HS-5 (cell line): ENCODE results near the gene ALPP.
"Not testable (repeated sequence)": the region's sequence is repeated elsewhere in the genome, so short reads cannot be mapped to it uniquely, and the experiment has no call there.

ENCODE experiments used
- DNase-seq: peaks from one replicate; pipeline ENCODE4 v3.0.0-alpha.2; 2012; ENCODE audit warnings: low read depth

ALPP gene

DNA sequence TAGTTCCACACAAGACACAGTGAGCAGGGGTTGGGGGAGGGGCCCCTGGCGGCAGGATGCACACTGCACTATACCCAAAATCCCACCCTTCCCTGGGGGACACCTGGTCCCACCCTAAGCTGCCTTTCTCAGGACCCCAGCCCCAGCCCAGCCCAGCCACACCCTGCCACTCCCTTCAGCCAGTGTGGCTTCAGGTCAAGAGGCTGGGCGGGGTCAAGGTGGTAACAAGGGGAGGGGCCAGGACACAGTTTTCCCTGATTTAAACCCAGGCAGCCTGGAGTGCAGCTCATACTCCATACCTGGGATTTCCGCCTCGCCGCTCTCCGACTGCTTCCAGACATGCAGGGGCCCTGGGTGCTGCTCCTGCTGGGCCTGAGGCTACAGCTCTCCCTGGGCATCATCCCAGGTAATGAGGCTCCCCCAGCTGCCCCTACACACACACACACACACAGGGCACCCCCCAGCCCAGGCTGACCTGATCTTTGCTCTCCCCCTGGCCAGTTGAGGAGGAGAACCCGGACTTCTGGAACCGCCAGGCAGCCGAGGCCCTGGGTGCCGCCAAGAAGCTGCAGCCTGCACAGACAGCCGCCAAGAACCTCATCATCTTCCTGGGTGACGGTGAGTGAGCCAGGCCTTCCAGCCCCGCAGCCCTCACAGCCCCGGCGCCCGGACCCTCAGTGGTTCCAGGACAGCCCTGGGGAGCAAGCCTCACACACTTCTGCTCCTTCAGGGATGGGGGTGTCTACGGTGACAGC, 28.2 kb downstream of the ALPP start, which contains the start of gene ALPG:
TSS of gene ALPG (plus strand) at position 289 of the 755 bp plus-strand sequence. CDS start at position 340, 51 bp downstream.
- DNase-seq, result no peak

DNA sequence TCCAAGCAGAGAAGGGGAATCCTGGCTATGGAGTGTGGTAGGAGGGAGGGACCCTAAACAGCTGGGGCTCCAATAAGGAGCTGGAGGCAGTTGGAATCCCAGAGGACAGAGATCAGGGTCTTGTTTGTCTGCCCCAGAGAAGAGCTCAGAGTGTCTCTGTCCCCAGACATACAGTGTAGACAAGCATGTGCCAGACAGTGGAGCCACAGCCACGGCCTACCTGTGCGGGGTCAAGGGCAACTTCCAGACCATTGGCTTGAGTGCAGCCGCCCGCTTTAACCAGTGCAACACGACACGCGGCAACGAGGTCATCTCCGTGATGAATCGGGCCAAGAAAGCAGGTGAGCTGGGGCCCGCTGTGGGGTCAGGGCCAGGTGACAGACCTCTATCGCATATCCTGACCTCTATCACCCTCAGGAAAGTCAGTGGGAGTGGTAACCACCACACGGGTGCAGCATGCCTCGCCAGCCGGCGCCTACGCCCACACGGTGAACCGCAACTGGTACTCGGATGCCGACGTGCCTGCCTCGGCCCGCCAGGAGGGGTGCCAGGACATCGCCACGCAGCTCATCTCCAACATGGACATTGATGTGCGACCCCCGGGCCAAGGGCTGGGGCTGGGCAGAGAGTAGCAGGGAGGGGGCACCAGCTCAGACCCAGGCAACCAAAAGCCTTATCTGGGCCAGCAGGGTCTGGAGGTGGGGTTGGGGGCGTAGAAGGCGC, 29.0 kb downstream of the ALPP start:
- DNase-seq, result not testable (repeated sequence)

DNA sequence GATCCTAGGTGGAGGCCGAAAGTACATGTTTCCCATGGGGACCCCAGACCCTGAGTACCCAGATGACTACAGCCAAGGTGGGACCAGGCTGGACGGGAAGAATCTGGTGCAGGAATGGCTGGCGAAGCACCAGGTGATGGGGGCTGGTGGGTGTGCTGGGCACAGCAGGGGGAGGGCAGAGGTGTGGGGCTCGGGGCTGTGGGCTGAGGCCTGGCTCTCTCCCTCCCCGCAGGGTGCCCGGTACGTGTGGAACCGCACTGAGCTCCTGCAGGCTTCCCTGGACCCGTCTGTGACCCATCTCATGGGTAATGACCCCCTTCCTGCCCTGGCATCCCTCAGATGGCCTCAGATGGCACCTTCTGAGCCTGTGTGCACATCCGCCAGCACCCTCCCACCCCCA, 29.7 kb downstream of the ALPP start:
- DNase-seq, result not testable (repeated sequence)

DNA sequence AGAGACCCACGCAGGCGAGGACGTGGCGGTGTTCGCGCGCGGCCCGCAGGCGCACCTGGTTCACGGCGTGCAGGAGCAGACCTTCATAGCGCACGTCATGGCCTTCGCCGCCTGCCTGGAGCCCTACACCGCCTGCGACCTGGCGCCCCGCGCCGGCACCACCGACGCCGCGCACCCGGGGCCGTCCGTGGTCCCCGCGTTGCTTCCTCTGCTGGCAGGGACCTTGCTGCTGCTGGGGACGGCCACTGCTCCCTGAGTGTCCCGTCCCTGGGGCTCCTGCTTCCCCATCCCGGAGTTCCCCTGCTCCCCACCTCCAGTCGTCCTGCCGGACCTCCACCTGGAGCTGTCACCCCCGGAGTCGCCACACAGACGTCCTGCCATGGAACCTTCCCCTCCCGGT, 31.1 kb downstream of the ALPP start:
- DNase-seq, result not testable (repeated sequence)

DNA sequence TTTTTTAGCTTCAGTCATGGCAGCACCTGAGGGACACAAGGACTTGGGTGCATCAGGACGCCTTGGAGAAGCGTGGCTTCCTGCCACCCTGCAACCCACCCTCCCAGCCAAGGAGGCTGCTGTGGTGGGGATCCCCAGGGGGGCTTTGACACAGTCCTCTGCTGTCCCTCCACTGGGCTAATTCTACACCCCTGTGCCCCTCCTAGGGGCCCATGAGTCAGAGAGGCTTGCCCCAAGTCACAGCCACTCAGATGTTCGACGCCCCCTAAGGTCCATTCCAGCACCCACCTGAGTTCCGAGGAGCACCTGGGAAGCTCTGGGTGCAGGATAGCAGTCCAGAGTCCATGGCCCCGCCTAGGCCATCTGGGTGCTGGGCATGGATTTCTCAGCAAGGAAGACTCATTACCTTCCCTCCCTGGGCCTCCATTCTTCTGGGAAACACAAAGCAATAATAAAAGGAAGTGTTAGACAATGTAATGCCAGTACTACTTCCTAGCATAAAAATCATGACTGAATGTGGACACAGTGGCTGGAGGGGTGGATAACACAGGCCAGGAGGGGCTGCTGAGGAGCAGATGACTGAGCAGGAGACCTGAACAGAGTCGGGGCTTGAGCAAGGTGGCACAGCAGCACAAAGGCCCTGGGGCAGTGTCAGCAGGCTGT, 31.8 kb downstream of the ALPP start:
- DNase-seq, result no peak

DNA sequence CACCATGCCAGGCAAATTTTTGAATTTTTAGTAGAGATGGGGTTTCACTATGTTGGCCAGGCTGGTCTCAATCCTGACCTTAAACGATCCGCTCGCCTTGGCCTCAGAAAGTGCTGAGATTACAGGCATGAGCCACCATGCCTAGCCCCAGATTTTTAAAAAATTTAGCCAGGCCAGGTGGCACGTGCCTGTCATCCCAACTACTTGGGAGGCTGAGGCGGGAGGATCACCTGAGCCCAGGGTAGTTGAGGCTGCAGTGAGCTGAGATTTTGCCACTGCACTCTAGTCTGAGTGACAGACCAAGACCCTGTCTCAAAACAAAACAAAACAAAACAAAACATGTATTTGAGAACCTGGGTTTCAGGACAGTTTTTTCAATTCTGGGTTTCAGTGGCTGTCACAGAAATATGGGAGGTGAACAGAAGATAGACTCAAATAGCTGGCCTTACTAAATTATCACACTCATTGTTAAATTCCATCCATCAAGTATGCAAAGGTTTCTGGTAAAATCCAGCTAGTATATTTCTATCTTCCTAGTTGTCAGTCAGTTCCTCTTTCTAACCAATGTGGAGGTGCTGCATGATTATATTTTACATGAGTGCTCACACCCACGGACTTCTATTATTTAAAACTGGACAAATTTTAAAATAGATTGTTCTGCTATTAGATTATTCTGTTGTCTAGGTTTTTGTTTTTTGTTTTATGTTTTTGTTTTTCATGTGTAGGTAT, 33.5 kb downstream of the ALPP start:
- DNase-seq, result no peak

DNA sequence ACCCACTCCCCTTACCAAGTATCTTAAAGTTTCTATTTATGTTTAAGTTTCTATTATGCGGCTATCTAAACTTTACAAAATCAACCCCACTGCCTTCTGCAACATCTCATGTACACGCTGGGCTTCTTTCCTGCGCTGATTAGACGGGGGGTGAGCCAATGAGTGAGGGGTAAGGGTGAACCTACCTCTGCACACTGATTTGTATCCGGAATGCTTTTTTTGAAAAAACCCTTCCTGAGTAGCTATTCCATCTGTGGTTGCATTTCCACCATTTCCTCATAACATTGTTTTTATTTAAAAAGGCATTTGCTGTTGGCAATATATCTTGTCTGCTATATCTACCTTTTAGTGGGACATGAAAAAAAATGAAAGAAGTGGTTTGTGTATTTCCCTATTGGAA, 34.4 kb downstream of the ALPP start:
- no peak for DNase-seq

DNA sequence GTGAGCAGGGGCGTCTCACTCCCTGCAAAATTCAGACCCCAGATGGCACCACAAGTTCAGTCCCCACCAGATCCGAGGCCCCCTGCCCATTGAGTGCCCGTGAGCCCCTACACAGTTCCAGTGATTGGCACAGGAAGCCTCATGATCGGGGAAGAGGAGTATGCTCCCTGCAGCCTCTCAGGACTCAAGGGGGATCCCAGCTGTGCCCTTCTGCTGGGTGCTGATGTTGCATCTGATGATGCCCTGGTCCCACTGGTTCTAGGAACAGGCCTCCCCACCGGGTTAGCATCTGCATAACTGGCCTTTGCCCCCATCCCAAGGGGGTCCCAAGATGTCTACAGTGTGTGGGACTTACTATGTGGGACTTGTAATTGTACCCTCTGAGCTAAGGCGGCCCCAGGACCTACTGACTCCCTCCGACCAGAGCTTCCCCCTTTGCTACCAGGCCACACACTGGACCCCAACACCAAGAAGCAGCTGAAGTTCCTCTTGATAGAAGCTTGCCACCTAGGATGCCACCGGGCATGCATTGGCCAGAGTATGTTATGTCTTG, 36.7 kb downstream of the ALPP start:
- DNase-seq, result no peak

DNA sequence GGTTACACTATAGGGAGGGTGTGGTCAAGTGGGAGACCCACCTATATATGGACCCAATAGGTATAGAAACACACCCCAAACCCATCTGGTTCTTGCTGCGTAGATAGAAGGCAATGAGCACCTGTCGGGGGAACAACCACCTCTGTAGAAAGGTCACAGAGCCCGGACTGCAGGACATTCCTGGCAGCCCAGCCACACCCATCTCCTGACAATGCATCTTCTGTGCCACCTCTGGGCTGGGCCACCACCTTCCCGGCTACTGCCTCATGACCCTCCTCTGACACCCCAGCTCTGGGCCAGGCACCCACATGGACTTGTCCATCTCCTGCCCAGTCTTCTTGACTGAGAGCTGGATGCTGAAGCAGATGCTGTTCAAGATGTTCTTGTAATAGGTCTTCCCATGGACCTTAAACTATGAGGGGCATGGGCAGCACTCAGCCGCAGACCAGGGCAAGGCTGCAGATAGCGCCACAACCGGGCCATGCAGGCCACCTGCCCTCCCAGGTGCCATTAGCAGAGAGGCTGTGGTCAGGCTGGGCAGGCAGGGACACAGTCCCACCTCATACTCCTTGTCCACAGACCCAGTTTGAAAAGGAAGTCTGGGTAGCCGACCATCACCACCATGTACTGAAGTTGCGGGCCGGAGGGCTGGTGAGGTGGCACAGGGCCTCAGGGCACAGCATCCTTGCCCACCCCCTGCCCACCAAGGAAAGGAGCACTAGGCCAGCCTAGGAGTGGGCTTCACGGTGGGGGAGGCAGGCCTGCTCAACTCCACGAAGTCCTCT, 37.4 kb downstream of the ALPP start:
- no peak for DNase-seq

DNA sequence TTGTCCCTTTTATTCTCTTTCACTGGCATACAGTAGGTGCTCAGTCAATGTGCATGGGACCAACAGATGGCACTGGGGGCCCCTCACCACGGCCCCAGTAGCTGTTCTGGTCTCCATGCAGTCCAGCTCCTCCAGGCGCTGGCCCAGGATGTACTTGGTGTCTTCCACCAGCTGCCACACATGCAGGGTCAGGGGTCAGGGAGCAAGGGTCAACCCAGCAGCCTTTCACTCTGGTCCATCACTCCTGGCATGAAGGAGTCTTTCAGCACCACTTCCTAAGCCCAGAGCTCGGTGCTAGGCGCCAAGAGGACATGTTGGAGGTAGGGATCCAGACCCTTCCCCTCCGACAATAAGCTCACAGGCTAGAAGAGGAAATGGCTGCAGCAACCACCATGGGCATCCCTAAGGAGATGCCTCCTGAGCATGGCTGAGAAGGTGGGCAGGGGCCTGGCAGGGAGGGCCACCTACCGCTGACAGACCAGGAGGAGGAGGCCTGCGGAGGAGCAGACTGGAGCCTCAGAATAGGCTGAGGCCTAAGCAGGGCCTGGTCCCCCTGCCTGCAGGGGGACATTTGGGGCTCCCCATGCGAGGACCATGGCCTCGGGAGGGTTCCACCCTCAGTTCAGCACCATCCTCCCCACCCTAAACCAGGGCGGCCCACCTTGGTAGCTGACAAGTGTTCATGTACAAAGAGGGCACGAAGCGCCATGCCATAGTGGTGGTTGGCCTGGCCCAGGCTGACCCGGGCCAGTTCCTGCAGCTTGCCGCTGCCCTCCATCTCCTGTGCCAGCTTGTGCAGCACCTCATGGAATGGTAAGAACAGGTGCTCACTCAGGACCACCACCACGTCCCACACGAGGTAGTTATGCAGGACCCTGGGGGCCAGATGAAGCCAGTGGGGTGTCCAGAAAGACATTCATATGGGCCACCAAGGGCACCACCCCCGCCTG, 38.2 kb downstream of the ALPP start:
- no peak for DNase-seq

DNA sequence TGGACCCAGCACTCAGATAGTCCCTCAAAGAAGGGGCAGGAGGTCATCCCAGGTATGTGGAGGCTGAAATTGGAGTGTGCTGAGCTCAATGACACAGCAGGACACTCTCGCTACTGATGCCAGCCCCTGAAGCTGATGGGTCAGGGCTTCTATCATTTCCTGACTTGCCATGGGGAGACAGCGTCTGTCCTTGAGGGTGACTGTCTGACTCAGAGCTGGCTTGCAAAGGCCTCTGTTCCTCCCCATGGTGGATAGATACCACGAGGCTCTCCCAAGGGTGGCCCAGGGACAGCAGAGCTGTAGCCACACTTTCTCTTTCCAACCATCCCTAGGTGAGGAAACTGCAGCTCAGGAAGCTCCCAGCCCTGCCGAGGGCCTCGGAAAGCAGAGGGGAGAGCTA, 38.9 kb downstream of the ALPP start:
- no peak for DNase-seq

DNA sequence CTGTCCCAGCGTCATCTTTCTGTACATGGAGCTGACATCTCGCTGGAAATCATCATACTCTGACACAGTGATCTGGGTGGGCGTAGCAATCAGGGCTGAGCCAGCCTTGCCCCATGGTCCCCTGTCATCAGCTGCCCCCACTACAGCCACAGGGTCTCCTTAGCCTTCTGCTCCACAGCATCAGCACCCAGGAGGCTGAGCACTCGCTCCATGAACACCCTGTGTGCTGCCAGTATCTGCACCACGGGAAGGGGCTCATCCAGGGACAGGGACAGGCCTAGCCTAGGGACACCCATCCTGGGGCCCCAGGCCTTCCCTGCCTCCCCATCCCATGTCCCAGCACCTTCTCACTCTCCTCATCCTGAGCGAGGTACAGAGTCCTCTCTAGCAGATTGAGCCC, 39.5 kb downstream of the ALPP start:
- DNase-seq, result no peak

DNA sequence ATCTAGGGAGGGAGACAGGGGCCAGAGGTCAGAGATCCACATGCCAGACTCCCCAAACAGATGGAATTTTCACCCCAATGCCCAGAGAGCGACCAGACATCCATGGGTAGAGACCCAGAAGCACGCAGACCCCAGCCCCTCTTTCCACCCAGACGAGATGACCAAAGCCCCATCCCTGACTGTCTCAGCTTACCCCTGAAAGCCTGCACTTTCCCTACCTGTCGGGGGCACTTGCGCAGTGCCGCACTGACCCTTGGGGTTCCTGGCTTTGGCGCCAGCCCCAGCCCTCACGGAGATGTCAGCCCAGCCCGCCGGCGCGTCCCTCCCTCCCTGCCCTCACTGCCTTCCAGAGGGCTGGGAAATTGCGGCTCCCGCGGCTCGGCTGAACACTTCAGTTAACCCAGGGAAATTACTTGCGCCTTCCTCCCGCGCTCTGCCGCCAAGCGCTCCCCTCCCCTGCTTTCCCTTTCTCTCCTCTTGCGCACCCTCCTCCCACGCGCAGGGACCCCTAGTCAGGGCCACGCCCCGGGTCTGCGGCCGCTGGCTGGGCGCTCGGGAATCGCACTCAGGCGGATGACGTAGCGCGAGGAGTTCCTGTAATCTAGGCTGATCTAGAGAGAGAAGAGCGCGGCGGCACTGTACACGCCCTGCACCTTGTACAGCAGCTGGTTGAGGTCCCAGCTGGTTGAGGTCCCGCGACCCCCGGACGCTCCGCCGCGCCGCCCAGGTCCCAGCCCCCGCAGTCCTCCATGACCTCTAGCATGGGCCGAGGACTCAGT, 40.1 kb downstream of the ALPP start:
- no peak for DNase-seq

DNA sequence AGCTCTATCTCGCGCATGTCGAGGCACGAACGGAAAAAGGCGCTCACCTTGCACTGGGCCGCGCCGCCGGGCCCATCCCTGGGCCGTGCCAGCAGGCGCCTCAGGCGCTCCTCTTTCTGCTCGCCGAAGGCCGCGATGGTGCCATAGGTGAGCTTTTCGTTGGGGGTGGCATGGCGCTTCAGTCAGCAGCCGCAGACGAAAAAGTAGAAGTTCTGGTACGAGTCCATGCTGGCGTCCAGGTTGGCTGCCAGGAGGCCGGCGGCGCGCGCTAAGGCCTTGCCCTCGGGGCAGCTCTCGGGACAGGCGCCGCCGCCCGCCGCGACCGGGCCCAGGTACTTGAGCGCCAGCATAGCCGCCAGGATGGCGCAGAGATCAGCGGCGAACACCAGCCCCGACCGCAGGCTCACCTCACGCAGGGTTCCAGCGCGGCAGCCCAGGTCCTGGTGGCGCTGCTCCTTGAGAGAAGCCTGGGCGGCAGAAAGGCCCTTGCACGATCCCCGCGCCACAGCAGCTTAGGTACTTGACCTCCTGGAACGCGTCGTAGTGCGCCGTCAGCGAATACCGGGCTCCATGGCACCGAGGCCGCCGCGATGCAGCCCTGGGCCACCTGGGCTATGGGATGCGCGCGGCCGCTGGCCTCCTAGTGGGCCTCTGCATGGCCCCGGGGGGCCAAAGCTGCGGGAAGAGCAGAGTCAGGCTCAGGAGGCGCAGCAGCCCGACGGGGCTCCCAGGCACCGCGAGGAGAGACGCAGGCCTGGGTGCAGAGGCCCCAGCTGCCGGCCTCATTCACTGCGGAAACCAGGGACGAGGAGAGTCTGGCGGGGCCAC, 40.9 kb downstream of the ALPP start:
- DNase-seq, result no peak

DNA sequence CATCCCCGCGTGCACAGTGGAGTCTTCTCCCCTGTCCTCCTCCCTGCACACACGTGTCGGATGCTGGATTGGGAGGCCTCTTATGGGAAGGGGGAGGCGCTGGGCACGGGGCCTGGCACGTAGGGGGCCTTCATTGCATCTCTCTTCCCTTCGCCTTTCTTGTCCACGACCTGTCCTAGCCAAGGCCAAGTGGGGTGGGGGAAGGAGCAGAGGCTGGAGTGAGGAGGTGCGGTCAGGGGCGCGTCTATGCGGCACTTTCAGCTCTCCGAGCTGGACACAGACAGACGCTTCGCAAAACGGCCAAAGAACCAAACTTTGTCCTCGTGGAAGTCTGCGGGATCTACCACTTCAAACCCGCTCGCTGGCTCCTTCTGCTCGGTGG, 41.5 kb downstream of the ALPP start:
- no peak for DNase-seq

DNA sequence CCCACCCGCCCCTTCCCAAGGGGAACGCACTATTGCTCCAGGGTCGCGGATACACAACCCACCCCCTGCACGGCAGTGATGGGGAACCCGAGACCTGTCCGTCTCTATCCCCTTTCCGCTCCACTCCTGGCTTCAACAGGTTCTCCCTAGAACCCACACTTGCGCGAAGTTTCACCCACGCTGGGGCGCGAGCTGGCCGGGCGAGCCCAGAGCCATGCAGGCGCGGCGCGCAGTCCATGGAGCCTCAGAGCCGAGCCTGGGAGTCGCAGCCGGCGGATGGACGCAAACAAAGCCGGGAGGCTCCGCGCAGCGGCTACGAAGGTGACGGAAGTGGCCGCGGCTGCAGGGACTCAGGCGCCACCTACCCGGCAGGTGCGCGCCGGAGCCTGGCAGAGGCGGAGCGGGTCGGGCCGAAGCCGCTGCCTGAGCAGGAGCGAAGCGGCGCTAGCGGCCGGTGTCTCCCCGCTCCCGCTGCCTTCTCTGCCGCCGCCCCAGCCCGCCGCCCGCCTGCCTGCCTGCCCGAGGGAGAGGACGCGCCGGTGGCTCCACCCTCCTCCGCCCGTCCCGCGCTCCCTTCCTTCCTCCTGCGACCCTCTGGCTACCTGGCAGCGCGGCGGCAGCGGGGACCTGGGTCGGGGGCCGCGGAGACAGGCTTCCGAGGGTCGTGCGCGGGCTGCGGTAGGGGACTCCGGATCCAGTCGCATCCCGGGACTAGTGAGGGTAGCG, 42.1 kb downstream of the ALPP start:
- DNase-seq, result no peak

DNA sequence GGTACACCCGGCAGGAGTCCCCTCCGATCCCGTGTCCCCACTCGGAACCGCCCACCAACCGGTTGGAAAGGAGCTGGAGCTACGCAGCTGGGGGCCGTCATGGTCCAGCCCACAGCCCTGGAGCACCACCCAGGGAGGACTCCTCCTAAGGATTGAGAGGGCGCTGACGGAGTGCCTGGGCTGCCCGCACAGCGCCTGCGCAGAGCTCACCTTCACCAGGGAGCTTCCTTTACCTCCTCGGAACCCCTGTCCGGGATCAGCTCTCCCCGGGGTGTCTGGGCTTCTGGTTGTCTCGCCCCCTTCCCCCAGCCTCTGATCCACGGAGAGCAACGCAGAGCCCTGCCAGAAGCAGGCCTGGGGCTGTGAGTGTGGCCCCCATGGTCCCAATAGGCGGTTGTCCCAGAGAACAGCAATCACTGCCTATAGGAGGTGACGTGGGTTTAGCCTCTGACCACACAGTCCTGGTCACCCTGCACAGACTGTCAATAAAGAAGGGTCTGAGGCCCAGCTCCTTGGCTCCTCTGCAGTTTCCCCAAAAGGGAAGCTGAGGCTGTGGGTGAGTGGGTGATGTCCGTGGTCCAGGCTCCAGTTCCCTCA, 42.7 kb downstream of the ALPP start:
- DNase-seq, result no peak
